NCI-H2196 treated with DMSO at 0.1 percent for 48 hours (cell line): ENCODE measurements around the gene LRRC4C.

Experiments used
- DNase-seq: peaks from one replicate; lab custom pipeline; 2025; ENCODE audit not compliant: unreplicated experiment; lab: John Stamatoyannopoulos, UW

The LRRC4C gene

GRCh38 chr11:40133498-40133897 lies 1326.0 kb downstream of the LRRC4C start:
- DNase-seq = no peak

- DNase-seq = no peak
Measured at GRCh38 chr11:40132912-40133311, 1326.5 kb downstream of the LRRC4C start.

GRCh38 chr11:40130427-40130826 lies 1329.0 kb downstream of the LRRC4C start:
- no peak for DNase-seq

- DNase-seq = no peak
Measured at GRCh38 chr11:40129266-40129665, 1330.2 kb downstream of the LRRC4C start.

- no peak for DNase-seq
Measured at GRCh38 chr11:40125054-40125453, 1334.4 kb downstream of the LRRC4C start.

- no peak for DNase-seq
Measured at GRCh38 chr11:40119661-40120060, 1339.8 kb downstream of the LRRC4C start.

GRCh38 chr11:40118780-40119179 lies 1340.7 kb downstream of the LRRC4C start:
- DNase-seq = no peak

GRCh38 chr11:40118026-40118425 lies 1341.4 kb downstream of the LRRC4C start:
- DNase-seq = no peak

- DNase-seq = no peak
Measured at GRCh38 chr11:40104941-40105550, 1354.4 kb downstream of the LRRC4C start.

GRCh38 chr11:40100781-40101180 lies 1358.7 kb downstream of the LRRC4C start:
- DNase-seq = no peak

- DNase-seq = no peak
Measured at GRCh38 chr11:40100162-40100553, 1359.3 kb downstream of the LRRC4C start.

GRCh38 chr11:40099426-40100161 lies 1359.9 kb downstream of the LRRC4C start:
- no peak for DNase-seq

GRCh38 chr11:40095446-40095845 lies 1364.0 kb downstream of the LRRC4C start:
- DNase-seq = no peak

GRCh38 chr11:40094954-40095353 lies 1364.5 kb downstream of the LRRC4C start:
- DNase-seq = no peak

- no peak for DNase-seq
Measured at GRCh38 chr11:40080434-40080833, 1379.0 kb downstream of the LRRC4C start.
